Measurements from ENCODE around the gene GPHA2. TPM values are rescaled to one million over a fixed set of nuclear protein-coding genes. Genes with fewer than 3 reads are reported as not detected.

The GPHA2 gene
- total and polyA plus RNA-seq, 10 of the 15 experiments (the other 5 are each of a cell fraction or from before 2014, with no cell fraction given): not detected

DNA sequence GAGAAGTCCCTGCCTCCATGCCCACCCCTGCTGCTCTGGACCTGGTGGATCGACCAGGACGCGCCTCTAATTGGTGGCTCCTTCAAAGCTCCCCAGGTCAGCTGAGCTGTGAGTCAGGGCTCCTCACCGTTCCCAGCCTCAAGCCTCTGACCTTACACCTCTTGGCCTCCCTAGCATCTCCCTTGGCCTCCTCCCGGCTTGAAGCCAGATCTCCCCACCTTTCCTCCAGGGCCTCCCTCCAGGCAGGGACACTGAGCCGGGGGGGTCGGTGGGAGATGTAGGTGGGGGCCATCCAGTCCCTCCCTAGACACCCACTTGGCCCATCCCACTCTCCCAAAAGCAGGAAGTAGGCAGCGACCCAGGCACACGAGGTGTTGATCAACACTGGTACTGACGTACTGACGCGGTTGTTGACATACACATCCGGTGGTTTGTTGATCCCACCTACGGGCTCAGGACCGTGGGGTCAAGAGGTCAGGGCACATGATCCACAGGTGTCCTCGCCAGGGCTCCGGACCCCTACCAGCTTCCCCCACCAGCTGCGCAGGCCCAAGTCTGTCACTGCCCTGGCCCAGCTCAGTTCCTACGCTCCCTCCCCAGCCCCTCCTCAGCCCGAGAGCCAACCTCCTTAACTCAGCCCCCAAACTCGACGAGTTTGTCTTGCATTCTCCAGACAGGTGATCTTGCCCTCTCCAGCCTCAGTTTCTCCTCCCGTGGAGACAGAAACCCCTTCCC is 19.5 kb downstream of the GPHA2 start (continued):
- TF ChIP-seq, protein P1, sequence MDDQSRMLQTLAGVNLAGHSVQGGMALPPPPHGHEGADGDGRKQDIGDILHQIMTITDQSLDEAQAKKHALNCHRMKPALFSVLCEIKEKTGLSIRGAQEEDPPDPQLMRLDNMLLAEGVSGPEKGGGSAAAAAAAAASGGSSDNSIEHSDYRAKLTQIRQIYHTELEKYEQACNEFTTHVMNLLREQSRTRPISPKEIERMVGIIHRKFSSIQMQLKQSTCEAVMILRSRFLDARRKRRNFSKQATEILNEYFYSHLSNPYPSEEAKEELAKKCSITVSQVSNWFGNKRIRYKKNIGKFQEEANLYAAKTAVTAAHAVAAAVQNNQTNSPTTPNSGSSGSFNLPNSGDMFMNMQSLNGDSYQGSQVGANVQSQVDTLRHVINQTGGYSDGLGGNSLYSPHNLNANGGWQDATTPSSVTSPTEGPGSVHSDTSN (IDR thresholded peaks at IDR 0.05; ENCODE audit: insufficient replicate concordance, low read depth, low read length): no peak
- TF ChIP-seq EGR1 (IDR thresholded peaks at IDR 0.05; ENCODE audit: borderline replicate concordance in 1 of 2, low read depth in 2 of 2, low read length in 2 of 2): no peak
- TF ChIP-seq ASH2L (IDR thresholded peaks at IDR 0.05; ENCODE audit: borderline replicate concordance, low read depth): no peak
- no peak for TF ChIP-seq YBX1 (IDR thresholded peaks at IDR 0.05)
- TF ChIP-seq TBL1XR1 (IDR thresholded peaks at IDR 0.05; ENCODE audit: low read depth, low read length): peak; percentile 72; the same call in 1 of the 2 replicates
- TF ChIP-seq FOS (IDR thresholded peaks at IDR 0.05; ENCODE audit: borderline replicate concordance, extremely low read depth, insufficient read length): no peak
- TF ChIP-seq, protein P2, sequence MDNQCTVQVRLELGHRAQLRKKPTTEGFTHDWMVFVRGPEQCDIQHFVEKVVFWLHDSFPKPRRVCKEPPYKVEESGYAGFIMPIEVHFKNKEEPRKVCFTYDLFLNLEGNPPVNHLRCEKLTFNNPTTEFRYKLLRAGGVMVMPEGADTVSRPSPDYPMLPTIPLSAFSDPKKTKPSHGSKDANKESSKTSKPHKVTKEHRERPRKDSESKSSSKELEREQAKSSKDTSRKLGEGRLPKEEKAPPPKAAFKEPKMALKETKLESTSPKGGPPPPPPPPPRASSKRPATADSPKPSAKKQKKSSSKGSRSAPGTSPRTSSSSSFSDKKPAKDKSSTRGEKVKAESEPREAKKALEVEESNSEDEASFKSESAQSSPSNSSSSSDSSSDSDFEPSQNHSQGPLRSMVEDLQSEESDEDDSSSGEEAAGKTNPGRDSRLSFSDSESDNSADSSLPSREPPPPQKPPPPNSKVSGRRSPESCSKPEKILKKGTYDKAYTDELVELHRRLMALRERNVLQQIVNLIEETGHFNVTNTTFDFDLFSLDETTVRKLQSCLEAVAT (IDR thresholded peaks at IDR 0.05): peak; percentile 15; the same call in 1 of the 2 replicates
- TF ChIP-seq, protein P3, sequence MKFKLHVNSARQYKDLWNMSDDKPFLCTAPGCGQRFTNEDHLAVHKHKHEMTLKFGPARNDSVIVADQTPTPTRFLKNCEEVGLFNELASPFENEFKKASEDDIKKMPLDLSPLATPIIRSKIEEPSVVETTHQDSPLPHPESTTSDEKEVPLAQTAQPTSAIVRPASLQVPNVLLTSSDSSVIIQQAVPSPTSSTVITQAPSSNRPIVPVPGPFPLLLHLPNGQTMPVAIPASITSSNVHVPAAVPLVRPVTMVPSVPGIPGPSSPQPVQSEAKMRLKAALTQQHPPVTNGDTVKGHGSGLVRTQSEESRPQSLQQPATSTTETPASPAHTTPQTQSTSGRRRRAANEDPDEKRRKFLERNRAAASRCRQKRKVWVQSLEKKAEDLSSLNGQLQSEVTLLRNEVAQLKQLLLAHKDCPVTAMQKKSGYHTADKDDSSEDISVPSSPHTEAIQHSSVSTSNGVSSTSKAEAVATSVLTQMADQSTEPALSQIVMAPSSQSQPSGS (IDR thresholded peaks at IDR 0.05; ENCODE audit: low read length): no peak
- TF ChIP-seq SMAD5 (IDR thresholded peaks at IDR 0.05; ENCODE audit: low read depth): no peak
- TF ChIP-seq, protein P4, sequence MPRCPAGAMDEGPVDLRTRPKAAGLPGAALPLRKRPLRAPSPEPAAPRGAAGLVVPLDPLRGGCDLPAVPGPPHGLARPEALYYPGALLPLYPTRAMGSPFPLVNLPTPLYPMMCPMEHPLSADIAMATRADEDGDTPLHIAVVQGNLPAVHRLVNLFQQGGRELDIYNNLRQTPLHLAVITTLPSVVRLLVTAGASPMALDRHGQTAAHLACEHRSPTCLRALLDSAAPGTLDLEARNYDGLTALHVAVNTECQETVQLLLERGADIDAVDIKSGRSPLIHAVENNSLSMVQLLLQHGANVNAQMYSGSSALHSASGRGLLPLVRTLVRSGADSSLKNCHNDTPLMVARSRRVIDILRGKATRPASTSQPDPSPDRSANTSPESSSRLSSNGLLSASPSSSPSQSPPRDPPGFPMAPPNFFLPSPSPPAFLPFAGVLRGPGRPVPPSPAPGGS (IDR thresholded peaks at IDR 0.05; ENCODE audit: borderline replicate concordance, insufficient read depth, low read depth, low read length, poor library complexity, severe bottlenecking): no peak
- TF ChIP-seq NRF1 (conservative IDR thresholded peaks at IDR 0.05; ENCODE audit: low read depth, low read length): no peak

Measured in GM12878 (cell line).